ENCODE data around the gene IGF2.
"Not testable (repeated sequence)": the region's sequence is repeated elsewhere in the genome, so short reads cannot be mapped to it uniquely, and the experiment has no call there.

The IGF2 gene

GRCh38 chr11:2179516-2179915, 40.3 kb upstream of the IGF2 start:
- Histone ChIP-seq H3K9ac (ENCODE audit: low read length) (no peak overlapping the region), H3K4me2 (ENCODE audit: low read length) (no peak overlapping the region), H3K36me3 (ENCODE audit: insufficient read depth, low read length) (no peaks in the 10 kb centered on the region), H3K9me3 (ENCODE audit: low read length) (no peaks in the 10 kb centered on the region), H3K4me3 (ENCODE audit: low read depth, low read length, poor library complexity, severe bottlenecking) (no peak overlapping the region), H3K9me2 (ENCODE audit: low read depth, low read length) (no peaks in the 10 kb centered on the region), H3K27me3 (ENCODE audit: insufficient read depth, low read length) (peaks cover 1% of the 10 kb centered on the region; the same call in 1 of the 2 replicates), H3F3A (ENCODE audit: insufficient read depth, low read length) (no peaks in the 10 kb centered on the region), H2AFZ (ENCODE audit: low read length) (no peak overlapping the region), H3K79me2 (ENCODE audit: insufficient read depth, low read length) (no peaks in the 10 kb centered on the region), H3K4me1 (ENCODE audit: insufficient read depth, low read length, severe bottlenecking) (no peaks in the 10 kb centered on the region), H3K27ac (ENCODE audit: low read depth, low read length, poor library complexity, severe bottlenecking) (no peak overlapping the region), H4K20me1 (ENCODE audit: insufficient read depth, low read length) (no peaks in the 10 kb centered on the region)
- TF ChIP-seq CTCF (IDR thresholded peaks at IDR 0.05; ENCODE audit: low read length) (no peak), EZH2 (IDR thresholded peaks at IDR 0.05; ENCODE audit: borderline replicate concordance, low read length) (no peak)

GRCh38 chr11:2178906-2179494, 39.8 kb upstream of the IGF2 start:
- Histone ChIP-seq H3K9me3 (ENCODE audit: low read length) (no peaks in the 10 kb centered on the region), H4K20me1 (ENCODE audit: insufficient read depth, low read length) (no peaks in the 10 kb centered on the region), H3K9me2 (ENCODE audit: low read depth, low read length) (no peaks in the 10 kb centered on the region), H3F3A (ENCODE audit: insufficient read depth, low read length) (no peaks in the 10 kb centered on the region), H3K9ac (ENCODE audit: low read length) (no peak overlapping the region), H2AFZ (ENCODE audit: low read length) (no peak overlapping the region), H3K27ac (ENCODE audit: low read depth, low read length, poor library complexity, severe bottlenecking) (no peak overlapping the region), H3K4me1 (ENCODE audit: insufficient read depth, low read length, severe bottlenecking) (no peaks in the 10 kb centered on the region), H3K36me3 (ENCODE audit: insufficient read depth, low read length) (no peaks in the 10 kb centered on the region), H3K79me2 (ENCODE audit: insufficient read depth, low read length) (no peaks in the 10 kb centered on the region), H3K4me2 (ENCODE audit: low read length) (no peak overlapping the region), H3K27me3 (ENCODE audit: insufficient read depth, low read length) (peaks cover 7% of the 10 kb centered on the region; the same call in 1 of the 2 replicates), H3K4me3 (ENCODE audit: low read depth, low read length, poor library complexity, severe bottlenecking) (no peak overlapping the region)
- TF ChIP-seq EZH2 (IDR thresholded peaks at IDR 0.05; ENCODE audit: borderline replicate concordance, low read length) = no peak

- not testable (repeated sequence) for H3K27ac ChIP-seq (ENCODE audit: low read depth, low read length, poor library complexity, severe bottlenecking); H3K9me3 ChIP-seq (ENCODE audit: low read length); H2AFZ ChIP-seq (ENCODE audit: low read length); H3F3A ChIP-seq (ENCODE audit: insufficient read depth, low read length); H3K79me2 ChIP-seq (ENCODE audit: insufficient read depth, low read length); H3K4me2 ChIP-seq (ENCODE audit: low read length); H3K36me3 ChIP-seq (ENCODE audit: insufficient read depth, low read length); H4K20me1 ChIP-seq (ENCODE audit: insufficient read depth, low read length); H3K27me3 ChIP-seq (ENCODE audit: insufficient read depth, low read length); H3K9ac ChIP-seq (ENCODE audit: low read length); H3K4me3 ChIP-seq (ENCODE audit: low read depth, low read length, poor library complexity, severe bottlenecking); H3K4me1 ChIP-seq (ENCODE audit: insufficient read depth, low read length, severe bottlenecking); H3K9me2 ChIP-seq (ENCODE audit: low read depth, low read length)
Observed at GRCh38 chr11:2178055-2178773, 39.0 kb upstream of the IGF2 start.

- no peaks in the 10 kb centered on the region for H3F3A ChIP-seq (ENCODE audit: insufficient read depth, low read length)
- H3K9ac ChIP-seq (ENCODE audit: low read length) = no peak overlapping the region
- H3K27me3 ChIP-seq (ENCODE audit: insufficient read depth, low read length) = peaks cover 8% of the 10 kb centered on the region; the same call in 1 of the 2 replicates
Observed at GRCh38 chr11:2177076-2177475, 37.9 kb upstream of the IGF2 start.

More at GRCh38 chr11:2177076-2177475, 37.9 kb upstream of the IGF2 start:
- Histone ChIP-seq H3K36me3 (ENCODE audit: insufficient read depth, low read length) (no peaks in the 10 kb centered on the region), H4K20me1 (ENCODE audit: insufficient read depth, low read length) (no peaks in the 10 kb centered on the region), H3K4me2 (ENCODE audit: low read length) (no peak overlapping the region), H2AFZ (ENCODE audit: low read length) (no peak overlapping the region), H3K9me2 (ENCODE audit: low read depth, low read length) (no peaks in the 10 kb centered on the region), H3K27ac (ENCODE audit: low read depth, low read length, poor library complexity, severe bottlenecking) (no peak overlapping the region), H3K79me2 (ENCODE audit: insufficient read depth, low read length) (no peaks in the 10 kb centered on the region), H3K4me1 (ENCODE audit: insufficient read depth, low read length, severe bottlenecking) (no peaks in the 10 kb centered on the region), H3K9me3 (ENCODE audit: low read length) (no peaks in the 10 kb centered on the region), H3K4me3 (ENCODE audit: low read depth, low read length, poor library complexity, severe bottlenecking) (no peak overlapping the region)
- TF ChIP-seq CTCF (IDR thresholded peaks at IDR 0.05; ENCODE audit: low read length) (no peak), EZH2 (IDR thresholded peaks at IDR 0.05; ENCODE audit: borderline replicate concordance, low read length) (no peak)

Data from OCI-LY1 (cell line).